CD4-positive, alpha-beta T cell treated with Interleukin-2 at 100 ng/mL for 4 hours (primary cell): ENCODE results near the gene AMD1.

Experiments
- DNase-seq: peaks from one replicate; pipeline ENCODE4 v3.0.0-alpha.2; 2020; ENCODE audit warnings: low spot score

The AMD1 gene

DNA sequence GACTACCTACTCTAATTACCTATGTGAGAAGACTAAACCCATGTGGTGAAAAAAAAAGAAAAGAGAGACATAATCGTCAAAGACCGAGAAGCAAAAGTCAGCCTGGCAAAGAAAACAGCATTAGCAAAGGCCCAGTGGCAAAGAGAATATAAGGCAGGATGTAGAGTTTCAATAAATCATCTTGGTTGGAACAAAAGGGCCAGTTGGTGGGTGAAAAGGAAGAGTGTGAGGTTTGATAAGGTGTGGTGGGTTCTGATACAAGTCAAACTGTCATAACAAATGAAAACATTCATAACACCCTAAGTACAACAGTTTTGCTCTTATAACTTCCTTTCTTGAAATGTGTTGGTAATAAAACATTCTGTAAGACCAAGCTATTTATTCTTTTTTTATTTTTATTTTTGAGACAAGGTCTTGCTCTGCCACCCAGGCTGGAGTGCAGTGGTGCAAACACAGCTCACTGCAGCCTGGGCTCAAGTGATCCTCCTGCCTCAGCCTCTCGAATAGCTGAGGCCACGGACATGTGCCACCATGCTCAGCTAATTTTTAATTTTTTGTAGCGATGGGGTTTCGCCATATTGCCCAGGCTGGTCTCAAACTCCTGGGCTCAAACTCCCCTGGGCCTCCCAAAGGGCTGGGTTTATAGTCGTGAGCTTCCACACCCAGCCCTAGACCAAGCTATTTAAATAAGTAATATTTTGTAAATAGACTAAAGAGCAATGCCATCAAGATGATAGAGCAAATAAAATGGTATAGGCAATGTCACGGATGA is 65.0 kb downstream of the AMD1 start:
- DNase-seq: no peak

DNA sequence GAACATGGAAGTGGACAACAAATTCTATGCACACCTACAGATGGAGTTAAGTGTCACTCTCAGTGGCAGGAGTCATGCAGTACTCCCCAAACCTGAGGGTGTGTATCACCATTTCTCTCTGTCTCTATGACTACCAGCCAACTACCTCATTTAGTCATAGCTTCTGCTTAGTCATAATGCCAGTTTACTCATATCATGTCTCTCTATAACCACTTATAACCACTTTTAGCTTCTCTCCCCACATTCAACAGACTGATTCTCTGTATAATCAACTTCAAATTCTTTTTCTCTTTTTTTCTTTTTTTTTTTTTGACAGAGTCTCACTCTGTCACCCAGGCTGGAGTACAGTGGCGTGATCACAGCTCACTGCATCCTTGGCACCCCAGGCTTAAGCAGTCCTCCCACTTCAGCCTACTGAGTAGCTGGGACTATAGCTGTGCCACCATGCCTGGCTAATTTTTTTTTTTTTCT is 70.1 kb downstream of the AMD1 start:
- peak; percentile 70 for DNase-seq
